Measurements from ENCODE around the gene PFKM. TPM values are rescaled to one million over a fixed set of nuclear protein-coding genes. Genes with fewer than 3 reads are reported as not detected.

PFKM gene
- total and polyA plus RNA-seq, 2 donors (not counting 3 experiments of a cell fraction or from before 2014, with no cell fraction given), result 53.4 to 74.4 TPM

- Histone ChIP-seq H3K36me3 (ENCODE audit: control insufficient read depth in 2 of 2, extremely low read depth in 1 of 2, insufficient read depth in 2 of 2, low read length in 2 of 2) (no peaks in the 10 kb centered on the region), H4K20me1 (replicated peaks; ENCODE audit: control insufficient read depth, extremely low read depth, insufficient read depth, low read length) (no peaks in the 10 kb centered on the region), H3K4me3 (replicated peaks in 1 of 3; ENCODE audit: insufficient read depth in 1 of 3, low read depth in 1 of 3, low read length in 3 of 3) (no peak overlapping the region), H3K9ac (replicated peaks; ENCODE audit: extremely low read depth, insufficient read depth, low read length) (no peak overlapping the region), H3K79me2 (ENCODE audit: control insufficient read depth, insufficient read depth, low read length) (no peaks in the 10 kb centered on the region), H3K4me1 (ENCODE audit: control insufficient read depth, extremely low read depth, insufficient read depth, low read length) (no peaks in the 10 kb centered on the region), H3K27me3 (ENCODE audit: control insufficient read depth in 2 of 2, insufficient read depth in 2 of 2, low read length in 2 of 2) (peaks cover 40 to 44% of the 10 kb centered on the region in 2 experiments), H3K4me2 (ENCODE audit: insufficient read depth, low read length) (no peak overlapping the region), H2AFZ (ENCODE audit: low read depth, low read length) (no peak overlapping the region), H3K9me1 (replicated peaks; ENCODE audit: control insufficient read depth, extremely low read depth, insufficient read depth, low read length) (no peaks in the 10 kb centered on the region), H3K9me3 (replicated peaks; ENCODE audit: control insufficient read depth, insufficient read depth, low read length) (no peaks in the 10 kb centered on the region), H3K27ac (ENCODE audit: insufficient read depth, low read depth, low read length) (no peak overlapping the region)
- FAIRE-seq (no peak), DNase-seq (ENCODE audit: low read depth, low spot score) (no peak)
- POLR2A ChIA-PET, result no interaction called here
- TF ChIP-seq FOS (IDR thresholded peaks at IDR 0.05; ENCODE audit: borderline replicate concordance, insufficient read depth, low read length), result no peak
- TF ChIP-seq MAX (IDR thresholded peaks at IDR 0.05; ENCODE audit: insufficient read depth, insufficient read length), result no peak
- no peak for TF ChIP-seq MYC (IDR thresholded peaks at IDR 0.05; ENCODE audit: low read depth, low read length)
- TF ChIP-seq POLR2AphosphoS5 (IDR thresholded peaks at IDR 0.05; ENCODE audit: insufficient read depth, low read depth, low read length), result no peak
- no peak for TF ChIP-seq GATA2 (IDR thresholded peaks at IDR 0.05; ENCODE audit: insufficient read depth, insufficient read length, low read depth, low read length)
- TF ChIP-seq JUN (IDR thresholded peaks at IDR 0.05; ENCODE audit: borderline replicate concordance, insufficient read depth, insufficient read length, low read depth), result no peak
- TF ChIP-seq CTCF (IDR thresholded peaks at IDR 0.05; ENCODE audit: extremely low read depth in 1 of 2, insufficient read depth in 1 of 2, low read depth in 1 of 2, low read length in 2 of 2), result no peak
- TF ChIP-seq EZH2 (IDR thresholded peaks at IDR 0.05; ENCODE audit: borderline replicate concordance, low read depth, low read length, severe bottlenecking), result no peak
- TF ChIP-seq POLR2A (IDR thresholded peaks at IDR 0.05; ENCODE audit: low read depth, low read length), result no peak
- CTCF ChIA-PET, result no interaction called here
- BruUV-seq (replicated peaks), result no TSS peak
- intact Hi-C loops (cut with micrococcal nuclease), result no loop called here
- dilution Hi-C loops (cut with MboI; ENCODE audit: extremely low pct_ligation_motif_present, low sequenced_read_pairs), result no loop called here
Measured at GRCh38 chr12:48175613-48176416, 56.7 kb downstream of the PFKM start.
